ENCODE data around the gene PLIN3. TPM values are rescaled to one million over a fixed set of nuclear protein-coding genes. Genes with fewer than 3 reads are reported as not detected.

PLIN3 gene
- total and polyA plus RNA-seq, 2 of the 8 experiments (the other 6 are each of a cell fraction or from before 2014, with no cell fraction given), result 60.7 to 61.5 TPM

DNA sequence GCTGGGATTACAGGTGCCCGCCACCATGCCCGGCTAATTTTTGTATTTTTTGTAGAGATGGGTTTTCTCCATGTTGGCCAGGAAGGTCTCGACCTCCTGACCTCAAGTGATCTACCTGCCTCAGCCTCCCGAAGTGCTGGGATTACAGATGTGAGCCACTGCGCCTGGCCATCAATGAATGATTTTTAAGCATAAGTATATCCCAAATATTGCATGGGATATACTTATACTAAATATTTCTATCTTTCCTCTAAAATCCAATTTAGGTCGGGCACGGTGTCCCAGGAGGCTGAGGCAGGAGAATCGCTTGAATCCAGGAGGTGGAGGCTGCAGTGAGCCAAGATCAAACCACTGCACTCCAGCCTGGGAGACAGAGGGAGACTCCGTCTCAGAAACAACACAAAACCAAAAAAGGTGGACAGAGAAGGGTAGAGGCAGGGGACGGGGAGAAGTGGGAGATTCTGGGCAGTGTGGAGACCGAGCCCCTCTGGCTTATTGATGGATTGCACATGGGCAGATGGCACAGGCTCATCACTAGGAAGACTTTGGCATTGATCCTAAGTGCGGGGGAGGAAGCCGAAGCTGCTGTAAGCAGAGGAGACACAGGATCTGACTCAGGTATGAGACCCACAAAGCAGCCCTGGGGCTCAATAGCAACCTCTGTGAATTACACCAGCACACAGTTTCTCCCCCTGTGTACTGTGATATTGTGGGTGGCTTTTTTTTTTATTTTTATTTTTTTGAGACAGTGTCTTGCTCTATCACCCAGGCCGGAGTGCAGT, 21.8 kb upstream of the PLIN3 start (continued):
- TF ChIP-seq, protein P1, sequence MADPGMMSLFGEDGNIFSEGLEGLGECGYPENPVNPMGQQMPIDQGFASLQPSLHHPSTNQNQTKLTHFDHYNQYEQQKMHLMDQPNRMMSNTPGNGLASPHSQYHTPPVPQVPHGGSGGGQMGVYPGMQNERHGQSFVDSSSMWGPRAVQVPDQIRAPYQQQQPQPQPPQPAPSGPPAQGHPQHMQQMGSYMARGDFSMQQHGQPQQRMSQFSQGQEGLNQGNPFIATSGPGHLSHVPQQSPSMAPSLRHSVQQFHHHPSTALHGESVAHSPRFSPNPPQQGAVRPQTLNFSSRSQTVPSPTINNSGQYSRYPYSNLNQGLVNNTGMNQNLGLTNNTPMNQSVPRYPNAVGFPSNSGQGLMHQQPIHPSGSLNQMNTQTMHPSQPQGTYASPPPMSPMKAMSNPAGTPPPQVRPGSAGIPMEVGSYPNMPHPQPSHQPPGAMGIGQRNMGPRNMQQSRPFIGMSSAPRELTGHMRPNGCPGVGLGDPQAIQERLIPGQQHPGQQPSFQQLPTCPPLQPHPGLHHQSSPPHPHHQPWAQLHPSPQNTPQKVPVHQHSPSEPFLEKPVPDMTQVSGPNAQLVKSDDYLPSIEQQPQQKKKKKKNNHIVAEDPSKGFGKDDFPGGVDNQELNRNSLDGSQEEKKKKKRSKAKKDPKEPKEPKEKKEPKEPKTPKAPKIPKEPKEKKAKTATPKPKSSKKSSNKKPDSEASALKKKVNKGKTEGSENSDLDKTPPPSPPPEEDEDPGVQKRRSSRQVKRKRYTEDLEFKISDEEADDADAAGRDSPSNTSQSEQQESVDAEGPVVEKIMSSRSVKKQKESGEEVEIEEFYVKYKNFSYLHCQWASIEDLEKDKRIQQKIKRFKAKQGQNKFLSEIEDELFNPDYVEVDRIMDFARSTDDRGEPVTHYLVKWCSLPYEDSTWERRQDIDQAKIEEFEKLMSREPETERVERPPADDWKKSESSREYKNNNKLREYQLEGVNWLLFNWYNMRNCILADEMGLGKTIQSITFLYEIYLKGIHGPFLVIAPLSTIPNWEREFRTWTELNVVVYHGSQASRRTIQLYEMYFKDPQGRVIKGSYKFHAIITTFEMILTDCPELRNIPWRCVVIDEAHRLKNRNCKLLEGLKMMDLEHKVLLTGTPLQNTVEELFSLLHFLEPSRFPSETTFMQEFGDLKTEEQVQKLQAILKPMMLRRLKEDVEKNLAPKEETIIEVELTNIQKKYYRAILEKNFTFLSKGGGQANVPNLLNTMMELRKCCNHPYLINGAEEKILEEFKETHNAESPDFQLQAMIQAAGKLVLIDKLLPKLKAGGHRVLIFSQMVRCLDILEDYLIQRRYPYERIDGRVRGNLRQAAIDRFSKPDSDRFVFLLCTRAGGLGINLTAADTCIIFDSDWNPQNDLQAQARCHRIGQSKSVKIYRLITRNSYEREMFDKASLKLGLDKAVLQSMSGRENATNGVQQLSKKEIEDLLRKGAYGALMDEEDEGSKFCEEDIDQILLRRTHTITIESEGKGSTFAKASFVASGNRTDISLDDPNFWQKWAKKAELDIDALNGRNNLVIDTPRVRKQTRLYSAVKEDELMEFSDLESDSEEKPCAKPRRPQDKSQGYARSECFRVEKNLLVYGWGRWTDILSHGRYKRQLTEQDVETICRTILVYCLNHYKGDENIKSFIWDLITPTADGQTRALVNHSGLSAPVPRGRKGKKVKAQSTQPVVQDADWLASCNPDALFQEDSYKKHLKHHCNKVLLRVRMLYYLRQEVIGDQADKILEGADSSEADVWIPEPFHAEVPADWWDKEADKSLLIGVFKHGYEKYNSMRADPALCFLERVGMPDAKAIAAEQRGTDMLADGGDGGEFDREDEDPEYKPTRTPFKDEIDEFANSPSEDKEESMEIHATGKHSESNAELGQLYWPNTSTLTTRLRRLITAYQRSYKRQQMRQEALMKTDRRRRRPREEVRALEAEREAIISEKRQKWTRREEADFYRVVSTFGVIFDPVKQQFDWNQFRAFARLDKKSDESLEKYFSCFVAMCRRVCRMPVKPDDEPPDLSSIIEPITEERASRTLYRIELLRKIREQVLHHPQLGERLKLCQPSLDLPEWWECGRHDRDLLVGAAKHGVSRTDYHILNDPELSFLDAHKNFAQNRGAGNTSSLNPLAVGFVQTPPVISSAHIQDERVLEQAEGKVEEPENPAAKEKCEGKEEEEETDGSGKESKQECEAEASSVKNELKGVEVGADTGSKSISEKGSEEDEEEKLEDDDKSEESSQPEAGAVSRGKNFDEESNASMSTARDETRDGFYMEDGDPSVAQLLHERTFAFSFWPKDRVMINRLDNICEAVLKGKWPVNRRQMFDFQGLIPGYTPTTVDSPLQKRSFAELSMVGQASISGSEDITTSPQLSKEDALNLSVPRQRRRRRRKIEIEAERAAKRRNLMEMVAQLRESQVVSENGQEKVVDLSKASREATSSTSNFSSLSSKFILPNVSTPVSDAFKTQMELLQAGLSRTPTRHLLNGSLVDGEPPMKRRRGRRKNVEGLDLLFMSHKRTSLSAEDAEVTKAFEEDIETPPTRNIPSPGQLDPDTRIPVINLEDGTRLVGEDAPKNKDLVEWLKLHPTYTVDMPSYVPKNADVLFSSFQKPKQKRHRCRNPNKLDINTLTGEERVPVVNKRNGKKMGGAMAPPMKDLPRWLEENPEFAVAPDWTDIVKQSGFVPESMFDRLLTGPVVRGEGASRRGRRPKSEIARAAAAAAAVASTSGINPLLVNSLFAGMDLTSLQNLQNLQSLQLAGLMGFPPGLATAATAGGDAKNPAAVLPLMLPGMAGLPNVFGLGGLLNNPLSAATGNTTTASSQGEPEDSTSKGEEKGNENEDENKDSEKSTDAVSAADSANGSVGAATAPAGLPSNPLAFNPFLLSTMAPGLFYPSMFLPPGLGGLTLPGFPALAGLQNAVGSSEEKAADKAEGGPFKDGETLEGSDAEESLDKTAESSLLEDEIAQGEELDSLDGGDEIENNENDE (IDR thresholded peaks at IDR 0.05; ENCODE audit: insufficient replicate concordance, low read length), result no peak
